Measurements from ENCODE around the gene RTKN. TPM values are rescaled to one million over a fixed set of nuclear protein-coding genes. Genes with fewer than 3 reads are reported as not detected.

Gene RTKN
- total RNA-seq, 2 donors from 2014 or later = 83.6 to 117 TPM

DNA sequence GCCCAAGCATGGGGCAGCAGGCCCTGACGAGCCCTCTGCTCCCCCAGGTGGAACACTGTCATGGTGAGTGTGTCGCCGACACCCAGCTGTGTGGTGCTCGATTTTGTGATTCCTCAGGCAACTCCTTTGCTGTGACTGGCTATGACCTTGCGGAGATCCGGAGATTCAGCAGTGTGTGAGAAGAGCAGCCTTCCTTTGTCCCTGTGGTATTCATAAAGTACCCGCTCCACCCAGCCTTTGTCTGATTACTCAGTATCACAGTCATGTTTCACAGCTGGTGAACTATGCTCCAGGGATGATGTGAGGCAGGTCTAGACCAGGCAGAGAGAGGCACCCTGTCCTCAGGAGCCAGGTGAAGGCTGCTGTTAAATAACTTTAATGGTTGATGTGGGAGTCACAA is 16.2 kb downstream of the RTKN start:
- H3K36me3 ChIP-seq (ENCODE audit: control insufficient read depth, insufficient read depth, low read length) = peaks cover 60% of the 10 kb centered on the region
- 93 to 100% methylated on average over 6 to 7 of the region's 7 CpGs for WGBS, 2 experiments (ENCODE audit: insufficient coverage in 1 of 2, insufficient read length in 1 of 2)

GRCh38 chr2:74424995-74425406 is 16.7 kb downstream of the RTKN start:
- Histone ChIP-seq H3K36me3 (ENCODE audit: control insufficient read depth, insufficient read depth, low read length) (peaks cover 55% of the 10 kb centered on the region), H3K4me1 (ENCODE audit: control insufficient read depth, insufficient read depth, low read length) (peaks cover 17% of the 10 kb centered on the region), H3K27ac (ENCODE audit: low read depth, low read length) (no peak overlapping the region), H3K4me3 (ENCODE audit: low read length) (no peak overlapping the region), H3K9me3 (ENCODE audit: control insufficient read depth, low read length) (no peaks in the 10 kb centered on the region), H3K27me3 (ENCODE audit: control insufficient read depth, insufficient read depth, low read length, poor library complexity, severe bottlenecking) (peaks cover 6% of the 10 kb centered on the region), H3K9ac (ENCODE audit: extremely low read depth, low read length, poor library complexity, severe bottlenecking) (no peak overlapping the region)
- Mint-ChIP-seq H3K4me1 (peaks cover 41% of the 10 kb centered on the region), H3K9me3 (no peaks in the 10 kb centered on the region), H3K27ac (peak overlapping the region; percentile 63), H3K4me3 (no peak overlapping the region), H3K36me3 (ENCODE audit: low read depth) (peaks cover 41% of the 10 kb centered on the region), H3K27me3 (ENCODE audit: insufficient read depth) (peaks cover 25% of the 10 kb centered on the region)
- TF ChIP-seq CTCF (conservative IDR thresholded peaks at IDR 0.05) = no peak
- whole genome bisulfite sequencing, 2 experiments (ENCODE audit: insufficient coverage in 1 of 2, insufficient read length in 1 of 2) = 93% methylated on average over 4 to 5 of the region's 5 CpGs
- DNase-seq = no peak

More for the DNA sequence above, 16.2 kb downstream of the RTKN start:
- Histone ChIP-seq H3K4me1 (ENCODE audit: control insufficient read depth, insufficient read depth, low read length) (peaks cover 17% of the 10 kb centered on the region), H3K4me3 (ENCODE audit: low read length) (no peak overlapping the region), H3K27ac (ENCODE audit: low read depth, low read length) (no peak overlapping the region), H3K27me3 (ENCODE audit: control insufficient read depth, insufficient read depth, low read length, poor library complexity, severe bottlenecking) (peaks cover under 1% of the 10 kb centered on the region), H3K9me3 (ENCODE audit: control insufficient read depth, low read length) (no peaks in the 10 kb centered on the region), H3K9ac (ENCODE audit: extremely low read depth, low read length, poor library complexity, severe bottlenecking) (no peak overlapping the region)
- DNase-seq = no peak
- TF ChIP-seq CTCF (conservative IDR thresholded peaks at IDR 0.05) = no peak
- Mint-ChIP-seq H3K36me3 (ENCODE audit: low read depth) (peaks cover 46% of the 10 kb centered on the region), H3K4me1 (peaks cover 41% of the 10 kb centered on the region), H3K27me3 (ENCODE audit: insufficient read depth) (peaks cover 19% of the 10 kb centered on the region), H3K27ac (peak overlapping the region; percentile 63), H3K9me3 (no peaks in the 10 kb centered on the region), H3K4me3 (no peak overlapping the region)

DNA sequence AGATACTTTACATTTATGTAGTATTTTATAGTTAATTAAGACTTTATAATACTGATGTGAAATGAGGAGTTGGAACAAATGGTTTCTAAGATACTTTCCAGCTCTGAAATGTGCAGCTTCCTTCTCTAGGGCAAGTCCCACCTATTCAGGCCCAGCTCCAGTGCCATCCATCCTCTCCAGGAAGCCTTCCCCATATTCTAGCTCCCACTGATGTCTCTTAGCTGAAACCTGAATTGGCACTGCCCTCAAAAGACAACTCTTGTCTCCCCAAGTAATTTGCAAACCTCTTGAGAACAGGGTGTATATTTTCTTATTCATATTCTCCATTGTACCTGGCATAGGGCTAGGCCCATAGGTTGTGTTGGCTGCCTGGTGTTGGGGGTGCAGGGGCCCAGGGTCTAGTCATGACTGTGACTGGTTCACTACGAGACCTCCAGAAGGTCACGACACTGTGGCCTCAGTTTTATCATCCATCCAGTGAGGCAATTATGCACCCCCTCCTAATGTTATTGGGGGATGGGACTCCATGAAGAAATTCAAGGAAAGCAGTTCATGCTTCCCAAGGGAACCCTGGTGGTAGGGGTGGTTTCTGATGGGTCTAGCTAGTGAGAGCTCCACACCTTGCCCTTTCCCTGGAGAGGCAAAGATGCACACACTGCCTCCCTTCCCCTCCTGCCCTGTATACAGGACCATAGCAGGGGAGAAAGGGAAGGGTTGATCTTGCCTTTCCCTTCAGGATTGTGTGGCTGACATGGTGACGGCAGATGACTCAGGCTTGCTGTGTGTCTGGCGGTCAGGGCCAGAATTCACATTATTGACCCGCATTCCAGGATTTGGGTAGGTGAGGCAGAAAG is 17.4 kb downstream of the RTKN start:
- Mint-ChIP-seq H3K36me3 (ENCODE audit: low read depth) (peaks cover 35% of the 10 kb centered on the region), H3K4me3 (no peak overlapping the region), H3K9me3 (no peaks in the 10 kb centered on the region), H3K27me3 (ENCODE audit: insufficient read depth) (peaks cover 28% of the 10 kb centered on the region), H3K27ac (peak overlapping the region; percentile 63), H3K4me1 (peaks cover 41% of the 10 kb centered on the region)
- H3K27me3 ChIP-seq (ENCODE audit: control insufficient read depth, insufficient read depth, low read length, poor library complexity, severe bottlenecking) = peaks cover 8% of the 10 kb centered on the region
- H3K9me3 ChIP-seq (ENCODE audit: control insufficient read depth, low read length) = no peaks in the 10 kb centered on the region
- peaks cover 48% of the 10 kb centered on the region for H3K36me3 ChIP-seq (ENCODE audit: control insufficient read depth, insufficient read depth, low read length)
- no peak overlapping the region for H3K9ac ChIP-seq (ENCODE audit: extremely low read depth, low read length, poor library complexity, severe bottlenecking)
- no peak overlapping the region for H3K27ac ChIP-seq (ENCODE audit: low read depth, low read length)
- TF ChIP-seq CTCF (conservative IDR thresholded peaks at IDR 0.05) = no peak
- peaks cover 17% of the 10 kb centered on the region for H3K4me1 ChIP-seq (ENCODE audit: control insufficient read depth, insufficient read depth, low read length)
- H3K4me3 ChIP-seq (ENCODE audit: low read length) = no peak overlapping the region
- 90 to 93% methylated on average over 2 to 5 of the region's 5 CpGs for WGBS, 2 experiments (ENCODE audit: insufficient coverage in 1 of 2, insufficient read length in 1 of 2)
- DNase-seq = no peak
